ENCODE data around the gene ZNF490.
A peak's percentile ranks its signal among the peaks of the same experiment; 100 is the strongest.
"Not testable (repeated sequence)": the region's sequence is repeated elsewhere in the genome, so short reads cannot be mapped to it uniquely, and the experiment has no call there.

The ZNF490 gene

DNA sequence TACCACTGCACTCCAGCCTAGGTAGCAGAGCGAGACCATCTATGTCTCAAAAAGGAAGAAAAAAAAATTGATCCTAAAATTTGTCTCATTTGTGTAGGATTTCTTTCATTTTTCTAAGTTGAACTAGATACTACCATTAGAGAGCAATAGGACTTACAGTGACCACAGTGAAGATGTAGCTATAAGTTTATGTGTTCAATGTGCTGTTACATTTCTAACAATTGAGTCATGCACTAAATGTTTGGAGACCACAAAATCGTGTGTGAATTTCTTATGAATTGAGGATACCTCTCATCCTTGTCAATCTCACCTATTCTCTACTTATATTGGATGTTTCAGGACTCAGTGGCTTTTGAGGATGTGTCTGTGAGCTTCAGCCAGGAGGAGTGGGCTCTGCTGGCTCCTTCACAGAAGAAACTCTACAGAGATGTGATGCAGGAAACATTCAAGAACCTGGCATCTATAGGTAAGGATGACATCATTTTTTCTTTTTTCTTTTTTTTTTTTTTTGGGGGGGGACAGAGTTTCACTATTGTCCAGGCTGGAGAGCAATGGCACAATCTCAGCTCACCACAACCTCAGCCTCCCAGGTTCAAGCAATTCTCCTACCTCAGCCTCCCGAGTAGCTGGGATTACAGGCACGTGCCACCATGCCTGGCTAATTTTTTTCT, 12.9 kb upstream of the ZNF490 start:
- Histone ChIP-seq H3K4me3 (ENCODE audit: low read depth, low read length) (no peak overlapping the region), H3K36me3 (ENCODE audit: control insufficient read depth in 2 of 2, insufficient read depth in 1 of 2, low read length in 2 of 2) (peaks cover 37 to 57% of the 10 kb centered on the region in 2 experiments; a peak in 2 of 3 replicates), H3K27ac (ENCODE audit: extremely low read depth, low read depth, low read length) (no peak overlapping the region), H3K9me3 (ENCODE audit: control insufficient read depth, insufficient read depth, low read depth, low read length) (no peaks in the 10 kb centered on the region), H3K4me1 (ENCODE audit: control insufficient read depth, insufficient read depth, low read length) (no peaks in the 10 kb centered on the region)
- TF ChIP-seq SCRT1 (tag by site-specific recombination; IDR thresholded peaks at IDR 0.05; ENCODE audit: borderline replicate concordance) (no peak), ATF2 (tag by site-specific recombination; IDR thresholded peaks at IDR 0.05; ENCODE audit: low read depth) (peak; percentile 51; the same call in 1 of the 2 replicates)
- POLR2A ChIA-PET = interaction anchor here (0.6 to 1.0 kb wide), 2 partner anchors 13 to 800 kb away, joined by 3 read pairs; partner anchors contain the start of genes ZNF490 and ZNF791
- CTCF ChIA-PET = no interaction called here

DNA sequence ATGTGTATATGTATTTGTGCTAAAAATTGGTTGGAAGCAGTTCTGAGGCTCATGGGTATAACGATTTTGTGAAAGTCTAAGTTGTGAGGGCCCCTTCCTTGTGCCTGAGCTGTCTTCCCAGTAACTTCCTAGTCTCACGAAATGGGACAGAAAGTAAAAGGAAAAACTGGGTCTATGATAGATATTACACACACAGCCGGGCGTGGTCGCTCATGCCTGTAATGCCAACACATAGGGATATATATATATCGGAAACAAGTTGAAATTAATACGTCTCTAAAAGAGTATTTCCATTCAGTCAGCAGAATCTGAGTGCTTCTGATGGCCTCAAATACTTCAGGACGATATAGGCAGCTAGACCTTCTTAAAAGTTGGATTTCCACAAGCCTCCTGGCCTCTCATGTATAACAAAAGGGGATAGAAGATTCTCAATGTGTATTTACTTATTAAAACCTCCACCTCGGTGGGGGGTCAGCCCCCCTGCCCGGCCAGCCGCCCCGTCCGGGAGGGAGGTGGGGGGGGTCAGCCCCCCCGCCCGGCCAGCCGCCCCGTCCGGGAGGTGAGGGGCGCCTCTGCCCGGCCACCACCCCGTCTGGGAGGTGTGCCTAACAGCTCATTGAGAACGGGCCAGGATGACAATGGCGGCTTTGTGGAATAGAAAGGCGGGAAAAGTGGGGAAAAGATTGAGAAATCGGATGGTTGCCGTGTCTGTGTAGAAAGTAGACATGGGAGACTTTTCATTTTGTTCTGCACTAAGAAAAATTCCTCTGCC, 10.8 kb upstream of the ZNF490 start:
- H3K27ac ChIP-seq (ENCODE audit: extremely low read depth, low read depth, low read length); H3K4me1 ChIP-seq (ENCODE audit: control insufficient read depth, insufficient read depth, low read length); H3K4me3 ChIP-seq (ENCODE audit: low read depth, low read length); CTCF ChIA-PET; H3K9me3 ChIP-seq (ENCODE audit: control insufficient read depth, insufficient read depth, low read depth, low read length): not testable (repeated sequence)
- peaks cover 39 to 47% of the 10 kb centered on the region in 2 experiments; a peak in 2 of 3 replicates for H3K36me3 ChIP-seq (ENCODE audit: control insufficient read depth in 2 of 2, insufficient read depth in 1 of 2, low read length in 2 of 2)
- POLR2A ChIA-PET = interaction anchor here (0.7 to 1.6 kb wide), 2 partner anchors 11 to 288 kb away, joined by 4 to 7 read pairs; partner anchors contain the start of genes ZNF490 and ZNF791

DNA sequence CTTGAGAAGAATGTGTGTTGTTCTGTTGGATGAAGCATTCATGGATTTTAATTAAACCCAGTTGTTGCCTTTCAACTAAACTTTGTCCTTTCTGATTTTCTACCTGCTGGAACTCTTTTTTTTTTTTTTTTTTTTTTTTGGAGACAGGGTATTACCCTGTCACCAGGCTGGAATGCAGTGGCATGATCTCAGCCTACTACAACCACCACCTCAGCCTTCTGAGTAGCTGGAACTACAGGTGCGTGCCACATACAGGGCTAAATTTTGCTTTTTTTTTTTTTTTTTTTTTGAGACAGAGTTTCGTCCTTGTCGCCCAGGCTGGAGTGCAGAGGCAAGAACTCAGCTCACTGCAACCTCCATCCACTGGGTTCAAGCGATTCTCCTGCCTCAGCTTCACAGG, 7.0 kb upstream of the ZNF490 start:
- ChIA-PET CTCF (no interaction called here), POLR2A (no interaction called here)
- H3K36me3 ChIP-seq (ENCODE audit: control insufficient read depth in 2 of 2, insufficient read depth in 1 of 2, low read length in 2 of 2) = peaks cover 19 to 34% of the 10 kb centered on the region in 2 experiments; a peak in 2 of 3 replicates
- no peak for TF ChIP-seq ZNF354C (tag by site-specific recombination; IDR thresholded peaks at IDR 0.05; ENCODE audit: borderline replicate concordance, low read depth)
- no peak for TF ChIP-seq ZNF223 (tag by site-specific recombination; IDR thresholded peaks at IDR 0.05)
- TF ChIP-seq ZNF280D (tag by site-specific recombination; IDR thresholded peaks at IDR 0.05) = no peak
- no peak for TF ChIP-seq PRDM6 (tag by site-specific recombination; IDR thresholded peaks at IDR 0.05)
- no peak for TF ChIP-seq ZNF514 (tag by site-specific recombination; IDR thresholded peaks at IDR 0.05)
- no peak for TF ChIP-seq ZNF549 (tag by site-specific recombination; IDR thresholded peaks at IDR 0.05)
- TF ChIP-seq IKZF3 (tag by site-specific recombination; IDR thresholded peaks at IDR 0.05) = no peak
- no peak for TF ChIP-seq HIC1 (tag by site-specific recombination; IDR thresholded peaks at IDR 0.05)
- TF ChIP-seq HOXA7 (CRISPR knock-in tag; IDR thresholded peaks at IDR 0.05; ENCODE audit: borderline replicate concordance) = no peak
- TF ChIP-seq ZNF610 (tag by site-specific recombination; IDR thresholded peaks at IDR 0.05; ENCODE audit: borderline replicate concordance) = no peak
- TF ChIP-seq SP2 (tag by site-specific recombination; IDR thresholded peaks at IDR 0.05) = no peak
- no peak for TF ChIP-seq OSR2 (tag by site-specific recombination; IDR thresholded peaks at IDR 0.05)
- no peak for TF ChIP-seq ZNF510 (tag by site-specific recombination; IDR thresholded peaks at IDR 0.05; ENCODE audit: insufficient replicate concordance)
- H3K9me3 ChIP-seq (ENCODE audit: control insufficient read depth, insufficient read depth, low read depth, low read length) = no peaks in the 10 kb centered on the region
- H3K4me1 ChIP-seq (ENCODE audit: control insufficient read depth, insufficient read depth, low read length) = no peaks in the 10 kb centered on the region
- no peak overlapping the region for H3K27ac ChIP-seq (ENCODE audit: extremely low read depth, low read depth, low read length)
- no peak overlapping the region for H3K4me3 ChIP-seq (ENCODE audit: low read depth, low read length)
